Smooth muscle cell (in vitro differentiated cells): ENCODE results near the gene MORN5. TPM values are rescaled to one million over a fixed set of nuclear protein-coding genes. Genes with fewer than 3 reads are reported as not detected.
A peak's percentile ranks its signal among the peaks of the same experiment; 100 is the strongest.

Source experiments
- DNase-seq: peaks from one replicate; lab custom pipeline; 2025; ENCODE audit not compliant: unreplicated experiment; lab: John Stamatoyannopoulos, UW
- H2AFZ ChIP-seq: fragments of 200-600 bp; sonication (generic); 2 replicates; pipeline ENCODE4 v1.6.0; 2016; ENCODE audit warnings: antibody characterized with exemption, low read depth, mild to moderate bottlenecking
- H3F3A ChIP-seq: fragments of 200-600 bp; sonication (generic); 2 replicates; pipeline ENCODE4 v1.6.0; 2017; ENCODE audit warnings: antibody characterized with exemption, low read depth
- H3K27ac ChIP-seq: fragments of 200-600 bp; sonication (generic); 2 replicates; pipeline ENCODE4 v1.5.1; 2016; ENCODE audit warnings: low read depth, mild to moderate bottlenecking
- H3K27me3 ChIP-seq: fragments of 200-600 bp; sonication (generic); 2 replicates; pipeline ENCODE4 v1.6.1; 2016; ENCODE audit warnings: low read depth, mild to moderate bottlenecking
- H3K36me3 ChIP-seq: fragments of 200-600 bp; sonication (generic); 2 replicates; pipeline ENCODE4 v1.5.1; 2016; ENCODE audit warnings: low read depth
- H3K4me1 ChIP-seq: fragments of 200-600 bp; sonication (generic); 2 replicates; pipeline ENCODE4 v1.5.1; 2016; ENCODE audit warnings: low read depth
- H3K4me2 ChIP-seq: fragments of 200-600 bp; sonication (generic); 2 replicates; pipeline ENCODE4 v1.6.0; 2016; ENCODE audit warnings: mild to moderate bottlenecking
- H3K4me3 ChIP-seq: fragments of 200-600 bp; sonication (generic); 2 replicates; pipeline ENCODE4 v1.5.1; 2016; ENCODE audit warnings: mild to moderate bottlenecking
- H3K79me2 ChIP-seq: fragments of 200-600 bp; sonication (generic); 2 replicates; pipeline ENCODE4 v1.6.0; 2016; ENCODE audit warnings: low read depth, mild to moderate bottlenecking
- H3K9ac ChIP-seq: fragments of 200-600 bp; sonication (generic); 2 replicates; pipeline ENCODE4 v1.6.0; 2016; ENCODE audit warnings: low read depth
- H3K9me3 ChIP-seq: fragments of 200-600 bp; sonication (generic); replicated peaks from 2 replicates; pipeline ENCODE4 v1.5.1; 2016; ENCODE audit warnings: low read depth
- H4K20me1 ChIP-seq: fragments of 200-600 bp; sonication (generic); 2 replicates; pipeline ENCODE4 v1.6.0; 2016; ENCODE audit warnings: low read depth
- CTCF ChIP-seq: fragments of 200-600 bp; sonication (generic); IDR thresholded peaks from 2 replicates; pipeline ENCODE4 v1.5.1; 2017; ENCODE audit warnings: borderline replicate concordance, mild to moderate bottlenecking, antibody characterized with exemption; ENCODE audit not compliant: insufficient read depth, poor library complexity, severe bottlenecking
- WGBS: methylation state at CpG from one replicate; pipeline ENCODE4 v1.1.7; 2016; ENCODE audit warnings: low lambda C conversion rate; 5-methylcytosine and 5-hydroxymethylcytosine counted together
- polyA plus RNA-seq: library from polyadenylated mRNA; unstranded; fragments of >200 nt; fragmentation: Nextera tagmentation; extraction: Ambion mirVana; gene quantifications from 2 replicates; pipeline ENCODE4 v1.2.1, GENCODE V29; 2016
- total RNA-seq: library from RNA; depleted of rRNA; stranded (reverse); fragments of >200 nt; gene quantifications from 2 replicates; pipeline ENCODE4 v1.2.3, GENCODE V29; 2014

MORN5 gene
- total RNA-seq = not detected in 2 replicates
- polyA plus RNA-seq = not detected in 2 replicates

- Histone ChIP-seq H3K9me3 (peaks cover 4% of the 10 kb centered on the region), H3K4me1 (peaks cover 8% of the 10 kb centered on the region), H3K4me2 (peak within 1 kb of the TSS; percentile 94), H3K36me3 (no peaks in the 10 kb centered on the region), H3K27me3 (no peaks in the 10 kb centered on the region), H3K4me3 (peak within 1 kb of the TSS; percentile 72), H4K20me1 (peaks cover 37% of the 10 kb centered on the region), H3K27ac (peak within 1 kb of the TSS; percentile 24), H3K79me2 (peaks cover 52% of the 10 kb centered on the region), H3F3A (no peaks in the 10 kb centered on the region), H3K9ac (peak within 1 kb of the TSS; percentile 89), H2AFZ (peak within 1 kb of the TSS; percentile 79)
- 4% methylated on average over 49 of the region's 56 CpGs for WGBS
- DNase-seq = peak; percentile 89
- no peak for TF ChIP-seq CTCF
Measured at GRCh38 chr9:122159026-122159924, at the start of gene MORN5, which contains the start of gene NDUFA8. MORN5 (plus strand) TSS chr9:122159908; CDS start chr9:122159973, 65 bp downstream. NDUFA8 (minus strand) TSS chr9:122159779; CDS start chr9:122159677, 102 bp downstream.

GRCh38 chr9:122110100-122110833 lies 49.4 kb upstream of the MORN5 start:
- Histone ChIP-seq H3K9me3 (no peaks in the 10 kb centered on the region), H3K4me3 (no peak overlapping the region), H3K9ac (no peak overlapping the region), H3K36me3 (no peaks in the 10 kb centered on the region), H3K79me2 (no peaks in the 10 kb centered on the region), H3K27me3 (peaks cover 3% of the 10 kb centered on the region), H4K20me1 (no peaks in the 10 kb centered on the region), H3K27ac (no peak overlapping the region), H3F3A (no peaks in the 10 kb centered on the region), H3K4me2 (no peak overlapping the region), H2AFZ (no peak overlapping the region), H3K4me1 (no peaks in the 10 kb centered on the region)
- TF ChIP-seq CTCF = no peak
- 84% methylated on average over 3 of the region's 7 CpGs for WGBS
- no peak for DNase-seq

- TF ChIP-seq CTCF = no peak
Measured at GRCh38 chr9:122111413-122112085, 48.2 kb upstream of the MORN5 start.

More at GRCh38 chr9:122111413-122112085, 48.2 kb upstream of the MORN5 start:
- Histone ChIP-seq H3K9ac (no peak overlapping the region), H3K79me2 (no peaks in the 10 kb centered on the region), H3K36me3 (no peaks in the 10 kb centered on the region), H3K4me3 (no peak overlapping the region), H3K27me3 (peaks cover 8% of the 10 kb centered on the region), H3F3A (no peaks in the 10 kb centered on the region), H3K4me1 (no peaks in the 10 kb centered on the region), H3K27ac (no peak overlapping the region), H3K4me2 (no peak overlapping the region), H2AFZ (no peak overlapping the region), H4K20me1 (no peaks in the 10 kb centered on the region), H3K9me3 (no peaks in the 10 kb centered on the region)
- 91% methylated on average over 9 of the region's 9 CpGs for WGBS
- DNase-seq = no peak
